Mesendoderm (in vitro differentiated cells): ENCODE measurements around the gene MGAT4A.

ENCODE experiments used
- DNase-seq: peaks from one replicate; pipeline ENCODE4 v3.0.0; 2013
- H2AK5ac ChIP-seq: 2 replicates; pipeline ENCODE4 v1.6.1; 2013; ENCODE audit warnings: low read length, inconsistent platforms
- H2BK120ac ChIP-seq: 2 replicates; pipeline ENCODE4 v1.6.1; 2013; ENCODE audit warnings: low read depth, mild to moderate bottlenecking, low read length, moderate library complexity, mixed read lengths
- H2BK15ac ChIP-seq: replicated peaks from 2 replicates; pipeline ENCODE4 v1.6.1; 2013; ENCODE audit warnings: low read depth, mild to moderate bottlenecking, moderate library complexity
- H2BK5ac ChIP-seq: 2 replicates; pipeline ENCODE4 v1.6.1; 2013; ENCODE audit warnings: low read length, inconsistent platforms
- H3K18ac ChIP-seq: 2 replicates; pipeline ENCODE4 v1.6.1; 2013; ENCODE audit warnings: mild to moderate bottlenecking, low read length, mixed read lengths
- H3K23ac ChIP-seq: one replicate; pipeline ENCODE4 v1.6.1; 2013; ENCODE audit warnings: low read length
- H3K27ac ChIP-seq: 2 replicates; pipeline ENCODE4 v1.5.1; 2013; ENCODE audit warnings: low read depth, mild to moderate bottlenecking, inconsistent platforms, low read length, moderate library complexity
- H3K27me3 ChIP-seq: 2 replicates; pipeline ENCODE4 v1.6.1; 2013; ENCODE audit warnings: low read length, control low read depth, mild to moderate bottlenecking, inconsistent platforms; ENCODE audit not compliant: insufficient read depth, poor library complexity
- H3K36me3 ChIP-seq: 2 replicates; pipeline ENCODE4 v1.6.1; 2013; ENCODE audit warnings: low read length, inconsistent platforms; ENCODE audit not compliant: control insufficient read depth, insufficient read depth
- H3K4ac ChIP-seq: one replicate; pipeline ENCODE4 v1.6.1; 2013; ENCODE audit warnings: low read depth, mild to moderate bottlenecking, low read length, moderate library complexity
- H3K4me1 ChIP-seq: 2 replicates; pipeline ENCODE4 v1.6.1; 2013; ENCODE audit warnings: low read depth, low read length, inconsistent platforms; ENCODE audit not compliant: control insufficient read depth
- H3K4me2 ChIP-seq: 2 replicates; pipeline ENCODE4 v1.6.1; 2013; ENCODE audit warnings: low read length
- H3K4me3 ChIP-seq: 2 replicates; pipeline ENCODE4 v1.5.1; 2013; ENCODE audit warnings: mild to moderate bottlenecking, low read length
- H3K56ac ChIP-seq: one replicate; pipeline ENCODE4 v1.6.1; 2013; ENCODE audit warnings: low read length
- H3K79me1 ChIP-seq: 2 replicates; pipeline ENCODE4 v1.6.1; 2013; ENCODE audit warnings: low read length, inconsistent platforms
- H3K79me2 ChIP-seq: 2 replicates; pipeline ENCODE4 v1.6.1; 2013; ENCODE audit warnings: mild to moderate bottlenecking, low read length; ENCODE audit not compliant: control insufficient read depth, insufficient read depth
- H3K9ac ChIP-seq: 2 replicates; pipeline ENCODE4 v1.6.1; 2013; ENCODE audit warnings: low read length, inconsistent platforms
- H4K5ac ChIP-seq: one replicate; pipeline ENCODE4 v1.6.1; 2013; ENCODE audit warnings: low read length
- H4K8ac ChIP-seq: one replicate; pipeline ENCODE4 v1.6.1; 2013; ENCODE audit warnings: low read depth, mild to moderate bottlenecking, control low read depth, low read length, moderate library complexity
- WGBS: extraction: QIAGEN DNeasy Blood & Tissue Kit; methylation state at CpG from one replicate; pipeline ENCODE4 v1.1.7; 2013; ENCODE audit warnings: low lambda C conversion rate, missing lambda C conversion rate; ENCODE audit not compliant: insufficient coverage; ENCODE audit errors: extremely low coverage; 5-methylcytosine and 5-hydroxymethylcytosine counted together

MGAT4A gene

GRCh38 chr2:98732430-98733051 is 1.6 kb upstream of the MGAT4A start:
- Histone ChIP-seq H2AK5ac (no peak overlapping the region), H2BK5ac (no peak overlapping the region), H3K27ac (no peak overlapping the region), H3K4me3 (no peak overlapping the region), H3K18ac (no peak overlapping the region), H3K4me1 (no peaks in the 10 kb centered on the region), H2BK15ac (no peak overlapping the region), H3K9ac (no peak overlapping the region), H3K56ac (no peak overlapping the region), H3K36me3 (no peaks in the 10 kb centered on the region), H4K5ac (no peak overlapping the region), H3K4me2 (no peak overlapping the region), H2BK120ac (no peak overlapping the region), H3K23ac (no peak overlapping the region), H3K79me1 (no peaks in the 10 kb centered on the region), H3K27me3 (peaks cover 16% of the 10 kb centered on the region), H3K4ac (no peak overlapping the region), H4K8ac (no peak overlapping the region), H3K79me2 (no peaks in the 10 kb centered on the region)
- no peak for DNase-seq
- no CpG with 5 or more reads among the region's 8 CpGs for WGBS

- H4K8ac ChIP-seq, result no peak overlapping the region
- peak overlapping the region; percentile 37 for H3K9ac ChIP-seq
- no peak overlapping the region for H2BK5ac ChIP-seq
- peaks cover 16% of the 10 kb centered on the region for H3K27me3 ChIP-seq
- no CpG with 5 or more reads among the region's 6 CpGs for WGBS
- H3K4ac ChIP-seq, result no peak overlapping the region
- H3K56ac ChIP-seq, result peak overlapping the region; percentile 52
- no peaks in the 10 kb centered on the region for H3K79me2 ChIP-seq
- no peak overlapping the region for H3K18ac ChIP-seq
- no peak overlapping the region for H3K27ac ChIP-seq
- no peaks in the 10 kb centered on the region for H3K79me1 ChIP-seq
- no peaks in the 10 kb centered on the region for H3K36me3 ChIP-seq
- H3K4me1 ChIP-seq, result no peaks in the 10 kb centered on the region
- no peak overlapping the region for H3K23ac ChIP-seq
- H3K4me3 ChIP-seq, result peak overlapping the region; percentile 11
- peak overlapping the region; percentile 46 for H3K4me2 ChIP-seq
- H2AK5ac ChIP-seq, result no peak overlapping the region
- no peak overlapping the region for H4K5ac ChIP-seq
- H2BK15ac ChIP-seq, result no peak overlapping the region
- H2BK120ac ChIP-seq, result no peak overlapping the region
- no peak for DNase-seq
Observed at GRCh38 chr2:98731894-98732349, 990 bp upstream of the MGAT4A start.

GRCh38 chr2:98730707-98731040 is 258 bp downstream of the MGAT4A start:
- Histone ChIP-seq H2AK5ac (no peak overlapping the region), H3K56ac (peak overlapping the region; percentile 20), H3K9ac (no peak overlapping the region), H3K27ac (no peak overlapping the region), H3K4me1 (no peaks in the 10 kb centered on the region), H3K23ac (no peak overlapping the region), H2BK120ac (no peak overlapping the region), H3K4me2 (peak overlapping the region; percentile 32), H3K18ac (peak overlapping the region; percentile 55), H3K4ac (no peak overlapping the region), H3K4me3 (no peak overlapping the region), H3K79me1 (no peaks in the 10 kb centered on the region), H2BK15ac (no peak overlapping the region), H3K27me3 (peaks cover 16% of the 10 kb centered on the region), H4K5ac (no peak overlapping the region), H2BK5ac (no peak overlapping the region), H3K36me3 (no peaks in the 10 kb centered on the region), H4K8ac (no peak overlapping the region), H3K79me2 (no peaks in the 10 kb centered on the region)
- WGBS, result no CpG with 5 or more reads among the region's 56 CpGs
- DNase-seq, result peak; percentile 19

- no peak overlapping the region for H3K23ac ChIP-seq
- peak overlapping the region; percentile 41 for H3K9ac ChIP-seq
- no peaks in the 10 kb centered on the region for H3K79me1 ChIP-seq
- H4K8ac ChIP-seq, result no peak overlapping the region
- no peak overlapping the region for H2AK5ac ChIP-seq
- peaks cover 16% of the 10 kb centered on the region for H3K27me3 ChIP-seq
- H3K4ac ChIP-seq, result no peak overlapping the region
- no peaks in the 10 kb centered on the region for H3K4me1 ChIP-seq
- peak; percentile 18 for DNase-seq
- H2BK15ac ChIP-seq, result no peak overlapping the region
- H3K4me3 ChIP-seq, result no peak overlapping the region
- no peaks in the 10 kb centered on the region for H3K79me2 ChIP-seq
- no peak overlapping the region for H2BK5ac ChIP-seq
- no peak overlapping the region for H3K18ac ChIP-seq
- no peak overlapping the region for H4K5ac ChIP-seq
- H3K4me2 ChIP-seq, result peak overlapping the region; percentile 32
- peak overlapping the region; percentile 20 for H3K56ac ChIP-seq
- no peaks in the 10 kb centered on the region for H3K36me3 ChIP-seq
- H3K27ac ChIP-seq, result no peak overlapping the region
- no peak overlapping the region for H2BK120ac ChIP-seq
- WGBS, result 100% methylated on average over 2 of the region's 45 CpGs
Observed at GRCh38 chr2:98730053-98730706, 752 bp downstream of the MGAT4A start.

- Histone ChIP-seq H3K18ac (no peak overlapping the region), H3K4ac (no peak overlapping the region), H3K27me3 (peaks cover 16% of the 10 kb centered on the region), H3K79me1 (no peaks in the 10 kb centered on the region), H3K79me2 (no peaks in the 10 kb centered on the region), H3K9ac (no peak overlapping the region), H4K5ac (no peak overlapping the region), H3K4me1 (no peaks in the 10 kb centered on the region), H2AK5ac (no peak overlapping the region), H2BK5ac (no peak overlapping the region), H2BK15ac (no peak overlapping the region), H3K4me3 (no peak overlapping the region), H3K56ac (no peak overlapping the region), H2BK120ac (no peak overlapping the region), H3K4me2 (no peak overlapping the region), H3K36me3 (no peaks in the 10 kb centered on the region), H3K23ac (no peak overlapping the region), H3K27ac (no peak overlapping the region), H4K8ac (no peak overlapping the region)
- no peak for DNase-seq
- WGBS, result no CpG with 5 or more reads among the region's 10 CpGs
Observed at GRCh38 chr2:98729652-98730051, 1.3 kb downstream of the MGAT4A start.
